Common myeloid progenitor, CD34-positive (primary cell): ENCODE data around the gene SNTG2.

Experiments used
- CTCF ChIA-PET: fragments of 350-600 bp; sonication (Branson Sonifier 250); formaldehyde crosslinking; loops from one replicate; lab custom pipeline; 2021; ENCODE audit warnings: antibody characterized with exemption; lab: Charles Lee
- POLR2A ChIA-PET: fragments of 350-600 bp; sonication (Branson Sonifier 250); formaldehyde crosslinking; loops from one replicate; lab custom pipeline; 2021; ENCODE audit warnings: antibody characterized with exemption; lab: Charles Lee
- DNase-seq, 3 donors: peaks; one replicate each; pipeline versions ENCODE4 v3.0.0 to v3.0.0-alpha.2; 2013
- H3K27ac ChIP-seq, 2 experiments: 1 replicate in 1 of 2; 2 replicates in 1 of 2; pipeline ENCODE4 v1.7.0; 2013; ENCODE audit warnings: inconsistent platforms in 2 of 2, low read length in 2 of 2, mild to moderate bottlenecking in 2 of 2, low read depth in 1 of 2, moderate library complexity in 1 of 2; ENCODE audit not compliant: severe bottlenecking in 2 of 2, insufficient read depth in 1 of 2, poor library complexity in 1 of 2
- H3K27me3 ChIP-seq, 5 experiments: replicated peaks in 2 of 5; 1 replicate in 3 of 5; 2 replicates in 2 of 5; pipeline versions ENCODE4 v1.6.1 to v1.7.0; 2013; ENCODE audit warnings: low read length in 4 of 5, mild to moderate bottlenecking in 2 of 5, moderate library complexity in 2 of 5, inconsistent platforms in 1 of 5; ENCODE audit not compliant: insufficient read depth in 5 of 5, control insufficient read depth in 4 of 5
- H3K36me3 ChIP-seq, 4 experiments: 1 replicate in 2 of 4; 2 replicates in 2 of 4; pipeline versions ENCODE4 v1.6.1 to v1.7.0; 2013; ENCODE audit warnings: low read length in 3 of 4, control low read depth in 1 of 4, mild to moderate bottlenecking in 1 of 4; ENCODE audit not compliant: control insufficient read depth in 4 of 4, insufficient read depth in 4 of 4
- H3K4me1 ChIP-seq, 4 experiments: 1 replicate in 3 of 4; 2 replicates in 1 of 4; pipeline versions ENCODE4 v1.6.1 to v1.7.1; 2013; ENCODE audit warnings: low read length in 3 of 4, mild to moderate bottlenecking in 3 of 4, control low read depth in 1 of 4, inconsistent platforms in 1 of 4, moderate library complexity in 1 of 4; ENCODE audit not compliant: control insufficient read depth in 4 of 4, insufficient read depth in 4 of 4; ENCODE audit errors: control extremely low read depth in 1 of 4
- H3K4me3 ChIP-seq, 7 experiments: 1 replicate in 4 of 7; 2 replicates in 3 of 7; pipeline versions ENCODE4 v1.5.1 to v1.7.0; 2013; ENCODE audit warnings: mild to moderate bottlenecking in 7 of 7, low read length in 6 of 7, moderate library complexity in 6 of 7, inconsistent platforms in 2 of 7, low read depth in 2 of 7, control low read depth in 1 of 7; ENCODE audit not compliant: insufficient read depth in 4 of 7, control insufficient read depth in 1 of 7; ENCODE audit errors: extremely low read depth in 1 of 7
- H3K9me3 ChIP-seq, 5 experiments: 1 replicate in 4 of 5; 2 replicates in 1 of 5; pipeline versions ENCODE4 v1.6.1 to v1.7.1; 2013; ENCODE audit warnings: low read length in 4 of 5, mild to moderate bottlenecking in 2 of 5, inconsistent platforms in 1 of 5, low read depth in 1 of 5, moderate library complexity in 1 of 5; ENCODE audit not compliant: control insufficient read depth in 4 of 5, insufficient read depth in 2 of 5; ENCODE audit errors: control extremely low read depth in 1 of 5
- WGBS: methylation state at CpG from one replicate; pipeline ENCODE4 v1.1.5; 2013; ENCODE audit not compliant: insufficient coverage; 5-methylcytosine and 5-hydroxymethylcytosine counted together

Gene SNTG2

DNA sequence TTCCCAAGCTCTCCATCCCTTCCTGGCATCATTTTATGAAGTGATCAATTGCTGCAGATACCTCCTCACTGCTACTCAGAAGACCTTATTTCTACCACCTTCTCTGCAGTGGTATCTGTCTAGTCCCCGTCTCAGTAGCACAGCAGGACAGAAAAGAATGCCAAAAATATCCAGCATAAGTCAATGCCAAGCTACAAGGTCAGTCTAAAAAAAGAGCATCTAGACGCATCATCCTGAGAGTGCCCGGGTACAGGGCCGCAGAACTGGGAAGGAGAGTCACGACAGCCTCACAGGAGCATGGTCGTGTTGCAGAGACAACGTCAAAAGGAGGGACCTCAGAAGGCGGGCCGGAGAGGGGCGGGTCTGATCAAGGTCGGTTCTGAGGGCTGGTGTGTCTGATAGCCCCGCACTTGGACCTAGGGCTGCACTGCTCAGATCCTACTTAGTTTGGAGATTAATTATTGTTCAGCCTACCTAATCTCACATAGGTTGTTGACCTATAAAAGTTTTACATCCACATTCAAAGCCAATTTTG is 24.3 kb upstream of the SNTG2 start:
- ChIA-PET CTCF (no interaction called here), POLR2A (no interaction called here)
- Histone ChIP-seq H3K9me3 (peaks cover 0 to 6% (median 0%) of the 10 kb centered on the region in 5 experiments), H3K4me3 (no peak overlapping the region), H3K27ac (no peak overlapping the region), H3K4me1 (no peaks in the 10 kb centered on the region), H3K36me3 (no peaks in the 10 kb centered on the region), H3K27me3 (peaks cover 0 to 9% (median 1%) of the 10 kb centered on the region in 5 experiments)
- no peak for DNase-seq
- WGBS, result 93% methylated on average over 9 of the region's 12 CpGs

DNA sequence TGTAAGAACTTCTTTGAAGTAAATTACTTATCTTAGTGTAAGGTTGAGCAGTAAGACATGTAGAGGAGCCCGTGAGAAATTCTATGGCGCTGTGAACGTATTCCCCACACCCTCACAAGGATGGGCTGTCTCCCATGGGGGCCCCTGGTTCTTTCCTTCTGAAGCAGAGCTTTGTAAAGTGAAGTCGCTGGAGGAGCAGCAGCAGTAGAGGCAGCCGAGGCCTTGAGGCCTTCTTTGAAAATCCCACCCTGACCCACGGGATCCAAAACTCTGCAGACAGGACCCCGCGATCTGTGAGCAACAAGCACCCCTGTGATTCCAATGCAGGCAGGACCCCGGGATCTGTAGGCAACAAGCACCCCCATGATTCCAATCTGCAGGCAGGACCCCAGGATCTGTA is 23.8 kb upstream of the SNTG2 start:
- DNase-seq, result no peak
- Histone ChIP-seq H3K9me3 (peaks cover 0 to 6% (median 0%) of the 10 kb centered on the region in 5 experiments), H3K4me1 (no peaks in the 10 kb centered on the region), H3K36me3 (no peaks in the 10 kb centered on the region), H3K27ac (no peak overlapping the region), H3K27me3 (peaks cover 0 to 9% (median 1%) of the 10 kb centered on the region in 5 experiments), H3K4me3 (no peak overlapping the region)
- 94% methylated on average over 7 of the region's 9 CpGs for WGBS
- ChIA-PET POLR2A (no interaction called here), CTCF (no interaction called here)

DNA sequence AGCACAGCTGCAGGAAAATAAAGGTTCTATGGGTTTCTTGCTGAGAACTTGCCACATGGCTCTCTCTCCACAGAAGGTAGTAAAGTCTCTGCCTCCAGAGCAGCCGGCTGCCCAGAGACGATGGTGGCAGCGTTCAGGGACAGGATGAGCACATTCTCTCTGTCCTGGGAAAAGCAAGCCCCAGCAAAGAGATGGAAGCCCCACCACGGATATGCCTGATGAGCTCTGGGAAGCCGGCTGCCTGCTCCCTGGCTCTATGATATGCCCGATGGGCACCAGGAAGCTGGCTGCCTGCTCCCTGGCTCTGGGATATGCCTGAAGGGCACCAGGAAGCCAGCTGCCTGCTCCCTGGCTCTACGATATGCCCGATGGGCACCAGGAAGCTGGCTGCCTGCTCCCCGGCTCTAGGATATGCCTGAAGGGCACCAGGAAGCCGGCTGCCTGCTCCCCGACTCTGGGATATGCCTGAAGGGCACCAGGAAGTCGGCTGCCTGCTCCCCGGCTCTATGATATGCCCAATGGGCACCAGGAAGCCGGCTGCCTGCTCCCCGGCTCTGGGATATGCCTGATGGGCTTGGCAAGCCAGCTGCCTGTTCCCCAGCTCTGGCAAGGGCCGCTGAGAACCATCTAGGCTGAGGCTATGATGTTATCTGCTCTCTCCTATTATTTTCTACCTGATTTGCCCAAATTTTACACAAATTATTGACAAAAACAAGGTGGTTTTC is 21.5 kb upstream of the SNTG2 start:
- Histone ChIP-seq H3K36me3 (no peaks in the 10 kb centered on the region), H3K27ac (no peak overlapping the region), H3K4me3 (no peak overlapping the region), H3K4me1 (no peaks in the 10 kb centered on the region), H3K9me3 (peaks cover 0 to 6% (median 0%) of the 10 kb centered on the region in 5 experiments), H3K27me3 (peaks cover 0 to 5% (median 0%) of the 10 kb centered on the region in 5 experiments)
- POLR2A ChIA-PET, result no interaction called here
- 92% methylated on average over 12 of the region's 16 CpGs for WGBS
- CTCF ChIA-PET, result no interaction called here
- no peak for DNase-seq

DNA sequence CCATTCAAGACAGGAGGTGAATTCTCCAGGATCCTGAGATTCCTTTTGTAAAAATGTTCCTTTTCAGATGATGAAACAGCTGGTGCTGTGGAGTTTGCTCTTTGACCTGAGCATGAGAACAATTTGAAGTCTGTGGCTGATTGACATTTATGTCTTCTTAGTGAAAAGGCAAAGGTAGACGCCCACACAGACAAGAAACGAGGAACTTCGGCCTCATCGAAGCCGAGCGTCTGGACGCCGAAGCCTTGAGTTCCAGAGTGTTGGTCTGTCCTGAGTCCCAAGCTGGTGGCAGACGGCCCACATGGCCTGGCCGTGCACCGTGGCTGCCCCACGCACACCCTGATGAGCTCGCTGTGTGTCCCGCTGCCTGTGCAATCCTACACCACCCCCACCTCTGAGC is 20.7 kb upstream of the SNTG2 start:
- H3K9me3 ChIP-seq, result peaks cover 0 to 6% (median 0%) of the 10 kb centered on the region in 5 experiments
- H3K36me3 ChIP-seq, result no peaks in the 10 kb centered on the region
- peaks cover 0 to 5% (median 0%) of the 10 kb centered on the region in 5 experiments for H3K27me3 ChIP-seq
- ChIA-PET CTCF (no interaction called here), POLR2A (no interaction called here)
- 95% methylated on average over 12 of the region's 14 CpGs for WGBS
- H3K4me1 ChIP-seq, result no peaks in the 10 kb centered on the region
- DNase-seq, result no peak
- no peak overlapping the region for H3K4me3 ChIP-seq
- no peak overlapping the region for H3K27ac ChIP-seq

DNA sequence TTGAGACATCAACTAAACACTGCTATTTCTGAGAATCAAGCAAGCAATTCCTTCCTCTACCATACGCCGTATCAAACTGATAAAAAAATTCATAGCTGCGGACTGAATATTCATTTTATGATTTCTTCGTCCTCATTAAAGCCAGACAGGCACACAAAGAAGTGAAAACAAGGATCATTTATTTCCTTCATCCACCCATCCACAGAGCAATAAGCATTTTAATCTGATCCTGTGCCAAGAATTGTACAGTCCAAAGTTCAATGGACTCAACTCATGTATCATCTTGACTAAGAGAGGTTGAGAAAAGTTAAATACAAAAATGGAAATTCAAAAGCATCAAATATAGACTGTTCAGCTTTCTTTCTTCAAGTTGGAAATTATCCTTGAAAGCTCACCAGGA is 19.7 kb upstream of the SNTG2 start:
- Histone ChIP-seq H3K4me3 (no peak overlapping the region), H3K36me3 (no peaks in the 10 kb centered on the region), H3K27ac (no peak overlapping the region), H3K4me1 (no peaks in the 10 kb centered on the region), H3K9me3 (peaks cover 0 to 6% (median 0%) of the 10 kb centered on the region in 5 experiments), H3K27me3 (peaks cover 0 to 2% (median 0%) of the 10 kb centered on the region in 5 experiments)
- no peak for DNase-seq
- ChIA-PET CTCF (no interaction called here), POLR2A (no interaction called here)
- WGBS, result 96% methylated on average over 3 of the region's 4 CpGs

DNA sequence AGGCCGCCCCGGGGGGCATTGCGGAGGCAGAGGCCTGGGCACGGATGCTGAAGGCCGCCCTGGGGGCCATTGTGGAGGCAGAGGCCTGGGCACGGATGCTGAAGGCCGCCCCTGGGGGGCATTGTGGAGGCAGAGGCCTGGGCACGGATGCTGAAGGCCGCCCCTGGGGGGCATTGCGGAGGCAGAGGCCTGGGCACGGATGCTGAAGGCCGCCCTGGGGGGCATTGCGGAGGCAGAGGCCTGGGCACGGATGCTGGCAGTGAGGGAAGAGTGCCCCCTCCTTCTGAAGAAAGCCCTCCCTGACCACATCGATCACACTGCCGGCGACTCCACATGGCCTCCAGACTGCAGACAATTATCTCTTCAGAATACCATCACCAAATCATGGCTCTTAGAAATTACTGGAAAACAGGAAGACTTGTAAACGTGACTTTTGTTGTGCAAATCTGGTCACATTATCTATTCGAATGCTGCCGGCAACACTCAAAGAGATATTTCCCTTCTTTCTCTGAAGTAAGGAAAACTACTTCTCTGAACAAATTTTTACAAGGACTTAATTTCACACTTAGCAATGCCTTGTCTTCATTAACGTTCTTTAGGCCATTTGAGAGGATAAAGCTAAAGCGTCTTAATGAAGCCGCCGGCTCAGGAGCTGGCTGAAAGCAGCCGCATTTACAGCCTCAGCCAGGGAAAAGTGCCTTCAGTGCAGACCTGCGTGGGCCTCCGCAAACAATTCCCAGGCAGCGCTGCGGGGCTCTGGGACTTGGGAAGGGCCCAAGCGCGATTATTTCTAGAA is 18.1 kb upstream of the SNTG2 start:
- H3K27ac ChIP-seq, result no peak overlapping the region
- no peaks in the 10 kb centered on the region for H3K4me1 ChIP-seq
- H3K9me3 ChIP-seq, result no peaks in the 10 kb centered on the region
- no peak overlapping the region for H3K4me3 ChIP-seq
- 80% methylated on average over 18 of the region's 31 CpGs for WGBS
- CTCF ChIA-PET, result no interaction called here
- POLR2A ChIA-PET, result no interaction called here
- H3K36me3 ChIP-seq, result no peaks in the 10 kb centered on the region
- DNase-seq, result no peak
- no peaks in the 10 kb centered on the region for H3K27me3 ChIP-seq
